ENCODE measurements around the gene TIAM2.
"Not testable (repeated sequence)": the region's sequence is repeated elsewhere in the genome, so short reads cannot be mapped to it uniquely, and the experiment has no call there.

Gene TIAM2

GRCh38 chr6:154995254-154996015, at the start of gene TIAM2:
Gene TIAM2, plus strand, starts transcription at chr6:154995315. Its CDS starts 133,909 bp downstream, at chr6:155129224.
- peak; percentile 75 for DNase-seq

GRCh38 chr6:154950979-154951344, 44.2 kb upstream of the TIAM2 start:
- DNase-seq: no peak

- no peak for DNase-seq
These were observed 43.5 kb upstream of the TIAM2 start for GRCh38 chr6:154951345-154952200.

- DNase-seq: no peak
These were observed 41.5 kb upstream of the TIAM2 start for GRCh38 chr6:154953644-154954043.

GRCh38 chr6:154954347-154954746, 40.8 kb upstream of the TIAM2 start:
- no peak for DNase-seq

GRCh38 chr6:154956771-154957522, 38.2 kb upstream of the TIAM2 start:
- no peak for DNase-seq

- DNase-seq: no peak
These were observed 36.6 kb upstream of the TIAM2 start for GRCh38 chr6:154958469-154958868.

GRCh38 chr6:154960299-154960843, 34.7 kb upstream of the TIAM2 start:
- DNase-seq: no peak

- no peak for DNase-seq
These were observed 34.1 kb upstream of the TIAM2 start for GRCh38 chr6:154960854-154961530.

GRCh38 chr6:154962753-154963152, 32.4 kb upstream of the TIAM2 start:
- DNase-seq: no peak

- not testable (repeated sequence) for DNase-seq
These were observed 28.9 kb upstream of the TIAM2 start for GRCh38 chr6:154966065-154966770.

- no peak for DNase-seq
These were observed 25.3 kb upstream of the TIAM2 start for GRCh38 chr6:154969796-154970195.

- DNase-seq: peak; percentile 56
These were observed 20.5 kb upstream of the TIAM2 start for GRCh38 chr6:154974485-154975149.

GRCh38 chr6:154977588-154977987, 17.5 kb upstream of the TIAM2 start:
- DNase-seq: no peak

- no peak for DNase-seq
These were observed 14.6 kb upstream of the TIAM2 start for GRCh38 chr6:154980273-154981078.

- no peak for DNase-seq
These were observed 13.8 kb upstream of the TIAM2 start for GRCh38 chr6:154981079-154981870.

- DNase-seq: no peak
These were observed 11.0 kb upstream of the TIAM2 start for GRCh38 chr6:154984146-154984545.

- no peak for DNase-seq
These were observed 8.3 kb upstream of the TIAM2 start for GRCh38 chr6:154986787-154987235.

GRCh38 chr6:154989448-154989847, 5.7 kb upstream of the TIAM2 start:
- no peak for DNase-seq
